Cerebellar cortex (tissue), 1 donor: ENCODE results near the gene HHAT.

Source experiments
- DNase-seq: peaks from one replicate; pipeline ENCODE4 v3.0.0-alpha.2; 2015; ENCODE audit warnings: low spot score

The HHAT gene

GRCh38 chr1:210328746-210329503, at the start of gene HHAT:
Gene HHAT (plus strand): TSS chr1:210328902. CDS start chr1:210348976, 20,074 bp downstream.
- peak; percentile 44 for DNase-seq

GRCh38 chr1:210280221-210280620, 48.5 kb upstream of the HHAT start:
- no peak for DNase-seq

DNA sequence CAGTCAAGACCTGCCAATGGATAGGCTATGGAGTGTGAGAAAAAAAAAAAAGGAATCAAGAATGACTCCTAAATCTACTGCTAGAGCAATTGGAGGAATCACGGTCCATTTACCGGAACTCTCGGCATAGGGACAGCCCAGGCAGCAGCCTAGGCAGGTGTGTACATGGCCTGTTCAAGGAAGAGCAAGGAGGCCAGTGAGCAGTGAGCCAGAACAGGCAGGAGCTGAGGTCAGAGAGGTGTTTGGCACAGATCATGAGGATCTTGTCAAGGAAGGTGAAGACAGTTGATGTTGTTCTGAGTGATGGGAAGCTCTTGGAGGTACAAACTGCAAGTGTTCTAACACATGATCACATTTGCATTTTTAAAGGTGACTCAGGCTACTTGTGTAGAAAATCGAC, 40.6 kb upstream of the HHAT start:
- DNase-seq = no peak

GRCh38 chr1:210289248-210289647, 39.5 kb upstream of the HHAT start:
- no peak for DNase-seq

GRCh38 chr1:210291081-210291764, 37.5 kb upstream of the HHAT start:
- no peak for DNase-seq

DNA sequence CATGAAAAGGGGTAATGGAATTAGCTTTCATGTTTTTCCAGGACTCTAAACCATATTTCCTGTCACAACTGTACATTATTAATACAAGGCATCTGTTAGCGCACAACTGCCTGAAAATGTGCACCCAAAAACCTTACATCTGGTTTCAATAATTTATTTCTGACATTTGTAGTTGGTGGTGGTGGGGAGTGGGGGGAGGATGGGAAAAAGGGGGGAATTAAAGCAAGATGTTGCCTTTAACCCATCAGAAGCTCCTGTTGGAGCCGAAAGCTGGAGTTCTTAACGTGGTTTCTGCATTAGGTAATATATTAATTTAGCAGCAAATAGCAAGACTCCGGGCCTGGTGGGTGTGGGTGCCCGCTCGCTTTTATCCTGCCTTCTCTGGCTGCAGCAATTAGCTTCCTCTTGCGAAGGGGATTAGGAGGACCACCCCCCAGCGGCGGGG, 36.9 kb upstream of the HHAT start:
- no peak for DNase-seq

DNA sequence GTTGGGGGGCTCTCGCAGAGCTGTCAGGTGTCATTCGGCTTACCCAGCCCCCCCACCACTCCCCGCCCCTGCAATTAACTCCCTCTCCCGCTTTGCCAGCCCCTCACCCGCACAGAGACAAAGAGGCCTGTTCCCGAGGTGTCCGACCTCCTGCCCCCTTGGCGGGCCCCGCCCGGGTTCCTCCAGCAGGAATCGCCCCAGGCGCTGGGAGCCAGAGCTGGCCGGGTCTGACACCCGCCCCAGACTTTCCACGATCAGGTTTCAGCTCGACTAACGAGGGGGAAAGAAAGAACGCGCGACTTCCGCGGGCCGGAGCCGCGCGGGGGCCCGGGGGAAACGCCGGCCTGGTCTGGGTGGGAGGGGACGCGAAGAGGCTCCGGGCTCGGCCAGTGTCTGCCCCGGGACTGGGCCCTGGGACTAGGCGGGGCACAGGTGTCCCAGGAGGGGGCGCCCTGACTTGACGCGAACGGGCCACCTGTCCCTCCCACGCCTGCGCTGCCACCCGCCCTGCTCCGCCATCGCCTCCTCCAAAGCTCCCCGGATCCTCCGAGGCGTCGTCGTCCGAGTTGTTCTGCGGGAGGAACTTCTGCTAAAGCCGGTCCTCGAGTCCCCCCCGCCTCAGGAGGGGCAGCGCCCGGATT, 36.4 kb upstream of the HHAT start:
- DNase-seq = peak; percentile 55

GRCh38 chr1:210293171-210293607, 35.5 kb upstream of the HHAT start:
- DNase-seq = no peak

DNA sequence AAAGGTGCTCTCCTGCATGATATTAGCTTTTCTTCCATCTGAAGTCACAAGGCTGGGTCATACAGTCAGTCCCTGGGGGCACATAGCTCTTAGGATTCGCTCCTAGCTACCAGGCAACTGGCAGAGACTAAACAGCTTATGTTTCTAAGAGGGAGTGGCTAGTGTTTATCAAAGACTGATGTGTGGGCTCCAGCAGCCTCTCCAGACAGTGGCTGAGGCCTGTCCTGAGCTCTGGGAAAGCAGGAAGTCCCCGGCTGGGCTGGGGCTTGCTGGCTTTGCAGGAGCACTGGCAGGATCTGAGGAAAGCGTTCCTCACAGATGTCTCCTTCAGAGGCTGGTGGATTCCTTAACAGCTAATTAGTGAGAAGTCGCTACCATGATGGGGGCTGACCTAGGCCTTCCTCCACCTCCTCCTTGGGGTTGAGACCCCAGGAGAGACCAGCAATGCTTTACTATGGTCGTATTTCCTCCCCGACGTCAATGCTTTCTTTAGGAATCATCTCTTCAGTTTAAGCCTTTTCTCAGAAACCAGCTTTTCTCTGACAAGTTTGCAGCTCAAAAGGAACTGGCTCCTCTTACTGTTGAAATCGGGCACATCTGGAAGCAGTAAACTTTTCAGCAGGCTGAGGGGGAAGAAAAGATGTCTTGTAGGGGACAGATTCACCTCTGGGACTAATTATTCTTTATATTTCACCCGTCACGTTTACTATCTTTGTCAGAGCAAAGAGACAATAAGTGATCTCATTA, 33.5 kb upstream of the HHAT start:
- DNase-seq = peak; percentile 60

GRCh38 chr1:210296682-210297081, 32.0 kb upstream of the HHAT start:
- DNase-seq = no peak

DNA sequence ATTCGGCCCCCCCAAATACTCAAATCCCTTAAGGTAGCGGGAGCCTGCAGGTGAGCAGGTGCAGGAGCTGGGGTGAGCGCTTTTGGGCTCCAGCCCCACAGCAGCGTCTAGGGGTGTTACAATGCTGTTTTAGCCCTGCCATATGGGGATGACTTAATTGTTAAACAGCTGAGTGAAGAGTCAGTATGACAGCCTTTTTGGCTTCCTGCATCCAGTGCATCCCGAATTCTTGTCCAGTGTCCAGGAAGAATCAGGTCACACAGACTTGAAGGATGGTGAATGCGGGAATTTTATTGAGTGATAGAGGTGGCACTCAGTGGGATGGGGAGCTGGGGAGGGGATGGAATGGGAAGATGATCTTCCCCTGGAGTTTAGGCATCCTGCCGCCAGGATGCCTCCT, 30.4 kb upstream of the HHAT start:
- DNase-seq = peak; percentile 36

DNA sequence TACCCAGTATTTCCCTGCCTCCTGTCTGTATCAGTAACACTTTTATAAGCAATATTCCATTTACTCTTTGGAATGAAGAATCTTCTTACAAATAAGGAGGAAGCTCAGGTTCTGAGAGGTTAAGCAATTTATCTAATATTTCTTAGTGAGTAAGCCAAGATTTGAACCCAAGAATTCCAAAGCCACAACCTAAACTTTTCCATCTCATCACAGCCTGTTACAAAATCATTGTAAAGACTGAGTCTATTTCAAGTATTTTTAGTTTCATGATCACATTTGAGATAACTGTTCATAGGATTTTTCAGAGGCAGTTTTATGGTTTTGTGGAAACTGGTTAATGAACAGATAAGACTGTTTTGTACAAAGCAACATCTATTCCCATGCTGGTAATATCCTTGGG, 29.8 kb upstream of the HHAT start:
- DNase-seq = no peak

- DNase-seq = no peak
Measured at GRCh38 chr1:210299501-210299900, 29.2 kb upstream of the HHAT start.

DNA sequence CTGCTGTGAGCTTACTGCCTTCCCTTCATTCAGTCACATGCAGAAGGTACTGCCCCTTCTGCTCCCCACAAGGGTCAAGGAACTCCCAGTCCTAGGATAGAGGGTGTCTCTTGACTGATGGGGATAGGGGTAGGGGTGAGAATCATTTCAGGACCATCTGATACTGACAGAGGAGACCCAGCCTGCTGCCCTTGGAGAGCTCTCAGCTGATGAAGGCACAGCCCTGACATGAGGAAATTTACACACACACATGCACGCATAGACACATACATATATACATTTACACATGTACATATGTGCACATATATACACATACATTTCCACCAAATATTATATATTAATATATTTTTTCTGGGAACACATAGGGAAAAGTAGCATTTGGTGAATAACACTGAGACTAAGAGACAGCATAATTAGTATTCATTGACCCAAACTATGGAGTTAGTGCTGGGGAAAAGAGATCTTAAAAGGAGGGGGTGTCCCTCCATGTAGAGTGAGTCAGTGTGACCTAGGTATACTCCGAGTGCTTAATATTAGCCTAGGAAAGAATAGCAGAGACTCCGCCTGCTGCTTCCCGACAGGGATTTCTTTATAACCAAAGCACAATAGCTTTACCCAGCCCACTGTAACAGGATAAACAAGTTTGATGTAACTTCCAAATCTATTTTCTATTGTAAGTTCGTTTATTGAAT, 27.6 kb upstream of the HHAT start:
- DNase-seq = no peak

DNA sequence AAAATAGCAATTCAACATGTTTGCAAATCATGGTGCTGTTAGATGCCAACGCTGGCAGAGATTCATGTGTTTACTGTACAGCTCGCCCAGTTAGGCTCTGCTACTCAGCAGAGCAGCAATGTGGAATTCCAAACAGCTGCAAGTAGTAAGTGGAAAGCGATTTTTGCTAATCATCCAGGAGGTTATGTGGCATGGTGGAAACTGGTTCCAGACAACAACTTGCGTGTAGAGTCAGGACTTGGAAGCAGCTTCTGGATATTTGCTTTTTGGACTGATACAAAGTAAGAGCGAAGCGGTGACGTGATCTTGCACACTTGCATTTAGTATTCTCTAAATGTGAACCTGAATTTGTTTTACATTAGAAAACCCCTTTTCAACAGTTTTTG, 27.1 kb upstream of the HHAT start:
- no peak for DNase-seq

DNA sequence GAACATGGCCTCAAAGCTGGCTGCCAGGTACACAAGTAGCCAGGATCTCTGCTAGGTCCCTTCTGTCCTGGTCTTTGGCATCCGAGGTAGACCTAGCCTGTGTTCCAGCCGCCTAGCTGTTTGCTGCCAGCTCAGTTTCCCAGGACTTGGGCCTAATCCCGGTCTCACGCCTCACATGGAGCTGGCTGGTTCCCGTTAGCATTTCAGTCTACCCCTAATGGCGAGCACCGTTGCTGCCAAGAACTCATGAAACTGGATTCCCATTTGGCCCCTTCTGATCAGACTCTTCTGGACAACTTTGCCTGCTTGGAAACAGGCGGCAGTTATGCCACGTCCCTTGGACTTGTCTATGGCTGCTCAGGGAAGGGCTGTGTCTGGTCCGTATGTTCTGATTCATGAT, 26.2 kb upstream of the HHAT start:
- DNase-seq = peak; percentile 78

DNA sequence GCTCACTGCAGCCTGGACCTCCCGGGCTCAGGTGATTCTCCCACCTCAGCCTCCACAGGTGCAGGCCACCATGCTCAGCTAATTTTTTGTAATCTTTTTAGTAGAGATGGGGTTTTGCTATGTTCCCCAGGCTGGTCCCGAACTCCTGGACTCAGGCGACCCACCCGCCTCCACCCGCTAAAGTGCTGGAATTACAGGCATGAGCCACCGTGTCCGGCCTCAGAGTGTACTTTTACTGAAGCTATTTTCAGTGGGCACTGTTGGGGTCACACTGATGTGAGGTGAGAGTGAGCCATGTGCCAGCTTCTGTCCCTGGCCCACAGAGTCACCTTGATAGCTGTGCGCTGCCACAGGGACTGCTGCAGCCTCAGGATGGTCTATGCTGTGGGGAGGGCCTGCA, 25.3 kb upstream of the HHAT start:
- DNase-seq = no peak

DNA sequence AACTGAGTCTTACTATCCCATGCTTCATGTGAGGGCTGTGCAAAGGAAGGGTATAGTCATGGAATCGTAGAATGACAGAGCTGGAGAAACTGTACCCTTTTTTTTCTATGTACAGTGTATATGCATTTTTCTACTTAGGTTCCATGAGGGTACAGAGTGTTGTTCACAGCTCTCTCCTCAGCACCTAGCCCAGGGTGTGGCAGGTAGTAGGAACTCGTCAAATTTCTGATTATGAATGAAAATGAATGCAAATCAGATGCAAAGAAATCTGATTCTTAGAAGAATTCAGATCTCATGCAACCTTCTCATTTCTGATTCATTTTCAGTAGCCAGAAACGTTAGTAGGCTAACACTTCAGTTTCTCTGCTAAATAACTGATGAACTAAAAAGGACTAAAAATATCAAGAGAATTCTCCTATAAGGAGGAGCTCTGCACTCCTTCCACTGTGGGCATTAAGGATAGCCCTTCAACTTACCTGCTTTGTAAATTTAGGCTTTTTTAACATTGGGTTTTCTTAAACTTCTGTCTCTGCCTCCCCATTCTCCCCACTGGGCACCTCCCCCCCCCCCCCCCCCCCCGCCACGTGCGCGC, 18.0 kb upstream of the HHAT start:
- no peak for DNase-seq

- no peak for DNase-seq
Measured at GRCh38 chr1:210311726-210312493, 16.8 kb upstream of the HHAT start.

- DNase-seq = no peak
Measured at GRCh38 chr1:210313046-210313595, 15.6 kb upstream of the HHAT start.
